Muscle of arm (tissue), 12 donors: ENCODE data around the gene NDUFAF8. TPM values are rescaled to one million over a fixed set of nuclear protein-coding genes. Genes with fewer than 3 reads are reported as not detected.

Experiments
- DNase-seq: peaks from one replicate; pipeline ENCODE4 v3.0.0-alpha.2; 2013
- polyA plus RNA-seq, 12 donors: library from polyadenylated mRNA; unstranded; fragments of 120-200 nt; gene quantifications; one replicate each; pipeline ENCODE4 v1.2.1, GENCODE V29; 2013; ENCODE audit not compliant: insufficient read length in 12 of 12

The NDUFAF8 gene
- polyA plus RNA-seq, 12 donors, result 31.7 to 90.1 (median 39.0) TPM; not detected in 1

- DNase-seq, result no peak
Measured at GRCh38 chr17:81236784-81237183, 2.3 kb upstream of the NDUFAF8 start.

- no peak for DNase-seq
Measured at GRCh38 chr17:81237591-81238489, 1.3 kb upstream of the NDUFAF8 start.

DNA sequence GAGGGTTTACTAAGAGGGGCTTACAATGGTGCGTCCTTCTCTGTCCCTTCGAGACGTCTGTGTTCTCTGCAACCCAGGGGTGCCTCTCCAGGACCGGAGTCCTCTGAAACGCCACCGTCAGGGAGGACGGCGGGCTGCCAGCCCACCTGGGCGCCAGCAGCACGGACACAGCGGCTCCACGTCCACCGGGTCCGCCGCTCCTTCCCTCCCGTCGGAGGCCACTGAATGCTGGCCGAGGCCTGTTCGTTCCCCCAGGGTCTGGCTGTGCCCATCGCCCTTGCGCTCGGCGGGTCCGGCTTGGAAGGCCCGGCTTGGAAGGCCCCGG lies 666 bp upstream of the NDUFAF8 start:
- DNase-seq, result no peak

DNA sequence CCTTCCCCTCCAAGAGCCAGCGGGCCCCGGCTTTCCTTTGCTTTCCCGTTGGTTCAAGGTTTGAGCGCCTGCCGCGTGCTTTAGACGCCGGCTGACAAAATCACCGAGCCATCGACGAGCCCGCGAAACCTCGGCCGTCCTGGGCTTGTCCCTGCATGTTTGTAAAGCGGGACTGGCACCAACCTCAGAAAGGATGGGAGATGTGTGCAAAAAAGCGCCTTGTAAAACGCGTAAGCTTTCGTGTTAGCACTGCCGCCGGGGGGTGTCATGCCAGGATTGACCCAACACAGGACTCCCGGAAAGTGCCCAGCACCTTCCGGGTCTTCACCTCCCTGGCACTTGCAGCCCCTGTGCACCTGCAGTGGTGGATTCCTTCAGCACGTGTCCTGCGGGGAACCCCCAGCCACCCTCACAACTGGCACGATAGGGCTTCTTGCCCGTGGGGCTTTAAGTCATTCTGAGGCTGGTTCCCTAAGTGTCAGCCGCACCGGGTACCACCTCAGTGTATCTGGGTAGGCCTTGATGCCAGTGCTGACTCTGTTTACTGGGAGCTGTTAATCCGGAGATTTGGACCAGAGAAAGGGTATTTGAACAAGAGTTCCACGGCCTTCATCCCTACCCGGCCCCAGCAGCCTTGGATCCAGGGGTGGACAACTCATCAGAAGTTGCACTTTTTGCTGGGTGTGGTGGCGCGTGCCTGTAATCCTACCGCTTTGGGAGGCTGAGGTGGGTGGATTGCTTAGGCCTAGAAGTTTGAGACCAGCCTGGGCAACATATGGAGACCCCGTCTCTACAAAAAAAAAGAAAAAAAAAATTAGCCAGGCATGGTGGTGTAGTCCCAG lies 817 bp downstream of the NDUFAF8 start:
- no peak for DNase-seq

- DNase-seq, result no peak
Measured at GRCh38 chr17:81240761-81241160, 1.6 kb downstream of the NDUFAF8 start.

DNA sequence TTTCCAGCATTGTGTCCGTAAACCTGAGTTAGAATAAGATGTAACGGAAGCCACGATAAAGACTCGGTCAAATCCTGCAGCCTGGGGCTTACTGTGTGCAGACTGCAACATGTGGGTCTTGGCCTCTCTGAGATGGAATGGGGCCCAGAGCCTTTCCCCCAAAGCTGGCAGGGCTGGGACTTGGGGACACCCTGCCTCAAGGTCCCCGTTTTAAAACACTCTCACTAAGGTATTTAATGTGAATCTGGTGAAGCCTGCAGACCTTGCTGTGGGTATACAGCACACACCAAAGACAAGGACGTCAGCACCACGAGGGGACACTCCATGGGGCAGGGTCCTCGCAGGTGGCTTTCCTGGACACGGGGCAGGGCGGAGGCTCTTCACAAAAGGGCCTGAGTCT lies 2.1 kb downstream of the NDUFAF8 start:
- no peak for DNase-seq

GRCh38 chr17:81241648-81242420 lies 2.7 kb downstream of the NDUFAF8 start:
- DNase-seq, result no peak

DNA sequence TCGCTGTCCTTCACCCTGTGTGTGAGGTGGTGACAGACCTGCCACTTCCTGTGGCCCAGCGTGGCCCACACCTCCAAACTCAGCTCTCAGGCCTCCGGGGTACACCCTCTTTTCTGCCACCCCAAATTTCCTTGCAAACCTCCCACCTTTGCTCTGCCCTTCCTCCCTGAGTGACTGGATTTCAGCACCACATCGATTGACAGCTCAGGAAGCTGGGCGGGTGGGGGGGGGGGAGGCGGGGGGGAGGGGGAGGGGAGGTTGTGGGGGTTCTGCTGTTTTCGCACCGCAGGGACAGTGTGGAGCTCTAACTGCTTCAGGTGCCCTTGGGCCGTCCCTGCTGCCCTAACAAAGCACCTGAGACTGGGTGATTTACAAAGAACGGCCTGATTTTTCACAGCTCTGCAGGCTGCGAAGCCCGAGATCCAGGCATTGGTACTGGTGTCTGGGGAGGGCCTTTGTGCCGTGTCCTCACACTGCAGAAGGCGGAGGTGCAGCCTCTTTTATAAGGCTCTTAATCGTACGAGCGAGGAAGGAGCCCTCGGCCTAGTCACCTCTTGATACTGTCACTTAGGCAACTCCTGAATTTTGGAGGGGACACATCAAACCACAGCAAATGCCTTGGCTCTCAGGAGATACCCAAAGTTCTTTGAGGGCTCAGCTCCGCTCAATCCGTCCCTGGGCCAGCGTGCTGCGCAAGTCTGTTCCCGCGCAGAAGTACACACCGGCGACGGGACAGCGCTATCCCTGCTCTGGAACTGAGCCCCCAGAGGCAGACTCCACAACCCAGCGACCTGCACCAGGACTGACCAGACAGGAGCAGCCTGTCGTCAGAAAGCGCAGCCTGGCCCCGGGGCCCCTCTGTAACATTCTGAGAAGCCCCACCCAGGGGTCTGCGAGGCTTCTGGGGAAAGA lies 3.6 kb downstream of the NDUFAF8 start:
- no peak for DNase-seq

DNA sequence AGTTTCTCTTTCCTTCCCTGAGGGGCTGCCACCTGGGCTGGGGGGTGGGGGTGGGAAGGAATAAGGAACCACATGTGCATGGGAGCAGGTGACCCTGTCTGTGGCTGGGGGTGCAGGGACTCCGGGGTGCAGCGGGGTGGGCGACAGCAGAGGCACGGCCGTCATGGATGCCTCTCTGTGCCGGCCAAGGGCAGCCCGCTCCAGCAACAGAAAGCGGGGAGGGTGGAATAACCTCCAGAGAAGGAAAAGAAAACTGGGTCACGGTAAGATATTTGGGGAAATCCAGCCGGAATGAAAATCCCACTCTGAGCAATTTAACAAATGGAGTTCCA lies 4.2 kb downstream of the NDUFAF8 start:
- no peak for DNase-seq

DNA sequence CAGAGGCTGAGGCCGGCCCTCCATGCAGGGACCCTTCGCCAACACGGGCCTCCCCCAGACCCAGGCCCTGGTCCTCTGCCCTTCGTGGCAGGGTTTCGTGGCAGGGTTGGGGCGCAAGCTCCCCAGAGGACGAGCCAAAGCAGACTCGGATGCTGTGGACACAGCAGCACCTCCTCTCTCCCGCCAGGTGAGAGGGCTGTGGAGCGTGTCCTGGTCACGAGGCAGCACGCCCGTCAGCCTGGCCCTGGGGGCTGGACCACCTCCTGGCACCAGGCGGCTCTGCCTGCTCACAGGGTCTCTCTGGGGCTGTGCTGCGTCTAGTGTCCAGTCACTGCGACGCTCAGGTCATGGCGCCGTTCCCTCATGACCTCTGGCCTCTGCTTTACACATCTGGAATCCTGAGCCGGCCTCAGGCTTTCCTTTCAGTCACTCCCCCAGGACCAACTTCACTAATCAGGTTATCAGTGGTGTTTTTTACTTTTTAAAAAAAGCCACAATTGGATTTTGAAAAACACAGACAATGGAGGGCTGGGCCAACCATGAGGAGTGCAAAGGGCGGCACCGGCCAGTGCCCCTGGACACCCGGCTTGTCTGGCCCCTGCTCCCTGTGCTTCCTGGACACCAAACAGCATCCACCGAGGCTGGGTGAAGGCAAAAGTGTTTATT lies 5.4 kb downstream of the NDUFAF8 start:
- no peak for DNase-seq

DNA sequence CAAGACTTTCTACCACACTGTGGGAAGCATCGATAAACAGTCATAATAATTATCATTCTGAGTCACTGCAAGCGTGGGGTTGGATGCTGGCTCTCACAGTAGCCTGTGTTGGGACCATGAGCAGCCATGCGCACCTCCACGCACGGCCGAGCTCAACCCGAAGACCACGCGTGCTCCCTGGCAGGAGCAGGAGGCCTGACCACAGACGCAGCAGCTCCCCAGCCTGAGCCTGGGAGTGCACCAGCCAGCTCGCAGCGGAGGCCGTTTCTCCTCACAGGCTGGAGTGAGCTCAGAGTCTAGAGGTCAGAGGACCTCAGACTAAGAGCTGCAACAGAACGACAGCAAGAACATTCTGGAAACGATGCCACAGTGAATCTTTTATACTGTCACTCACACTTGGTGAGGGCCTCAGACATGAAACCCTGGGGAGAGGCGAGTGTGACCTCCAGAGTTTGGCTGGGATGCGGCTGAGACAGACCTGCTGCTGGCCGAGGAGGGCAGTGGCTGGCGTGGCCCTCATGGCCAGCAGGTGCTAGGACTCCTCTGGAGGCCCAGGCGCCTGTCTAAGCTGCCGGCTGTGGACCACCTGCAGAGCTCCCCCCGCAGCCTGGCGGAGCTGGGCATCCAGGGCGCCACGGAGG lies 6.0 kb downstream of the NDUFAF8 start:
- DNase-seq, result no peak

GRCh38 chr17:81245665-81246342 lies 6.7 kb downstream of the NDUFAF8 start:
- DNase-seq, result no peak

- no peak for DNase-seq
Measured at GRCh38 chr17:81246343-81246670, 7.2 kb downstream of the NDUFAF8 start.

- no peak for DNase-seq
Measured at GRCh38 chr17:81246679-81247338, 7.7 kb downstream of the NDUFAF8 start.

- no peak for DNase-seq
Measured at GRCh38 chr17:81247339-81247990, 8.3 kb downstream of the NDUFAF8 start.

GRCh38 chr17:81248649-81249048 lies 9.5 kb downstream of the NDUFAF8 start:
- DNase-seq, result no peak

DNA sequence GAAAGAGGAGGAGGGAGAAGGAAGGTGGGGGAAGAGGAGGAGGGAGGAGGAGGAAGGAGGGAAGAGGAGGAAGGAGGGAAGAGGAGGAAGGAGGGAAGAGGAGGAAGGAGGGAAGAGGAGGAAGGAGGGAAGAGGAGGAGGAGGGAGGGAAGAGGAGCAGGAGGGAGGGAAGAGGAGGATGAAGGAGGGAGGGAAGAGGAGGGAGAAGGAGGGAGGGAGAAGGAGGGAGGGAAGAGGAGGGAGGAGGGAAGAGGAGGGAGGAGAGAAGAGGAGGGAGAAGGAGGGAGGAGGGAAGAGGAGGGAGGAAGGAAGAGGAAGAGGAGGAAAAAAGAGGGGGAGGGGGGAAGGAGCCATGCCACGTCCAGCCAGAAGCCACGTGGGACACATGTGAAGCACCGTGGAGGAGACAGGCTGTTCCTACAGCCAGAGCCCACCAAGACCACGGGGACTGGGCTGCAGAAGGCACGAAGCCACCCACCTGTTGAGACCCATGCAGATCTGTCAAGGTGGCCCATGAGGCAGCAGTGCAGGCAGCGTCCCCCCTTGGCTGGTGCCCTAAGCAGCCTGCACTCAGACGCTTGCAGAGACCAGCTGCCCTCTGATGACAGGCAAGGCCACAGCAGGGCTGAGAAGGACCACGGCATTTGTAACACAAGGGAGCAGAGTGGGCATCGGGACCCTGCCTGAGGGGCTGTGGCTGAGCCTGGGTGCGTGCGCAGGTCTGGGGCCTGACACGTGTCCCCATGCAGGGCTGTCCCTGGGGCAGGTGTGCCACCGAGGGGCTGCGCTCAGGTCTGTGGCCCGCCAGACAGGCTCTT lies 10.3 kb downstream of the NDUFAF8 start:
- no peak for DNase-seq
